H1 (cell line): ENCODE results near the gene EPB41L2. TPM values are rescaled to one million over a fixed set of nuclear protein-coding genes. Genes with fewer than 3 reads are reported as not detected.

ENCODE experiments used
- CTCF ChIA-PET: fragments of 300-600 bp; sonication (Branson Sonifier 250); formaldehyde crosslinking; loops from one replicate; lab custom pipeline; 2021; ENCODE audit not compliant: partially characterized antibody; lab: Charles Lee
- POLR2A ChIA-PET: fragments of 300-600 bp; sonication (Branson Sonifier 250); formaldehyde crosslinking; loops from one replicate; lab custom pipeline; 2021; ENCODE audit warnings: inconsistent platforms; ENCODE audit not compliant: partially characterized antibody; lab: Charles Lee
- DNase-seq, 2 experiments: peaks; one replicate each; pipeline versions ENCODE4 v3.0.0 to v3.0.0-alpha.2; 2010 to 2022; ENCODE audit warnings: low spot score in 2 of 2, low read depth in 1 of 2, mixed read lengths in 1 of 2
- FAIRE-seq: peaks from 2 replicates; lab custom pipeline; 2011; peaks lifted over from hg19 to GRCh38; lab: Jason Lieb, UNC
- H2AFZ ChIP-seq: 2 replicates; pipeline ENCODE4 v1.8.1; 2012; ENCODE audit warnings: low read length, inconsistent platforms
- H2AK5ac ChIP-seq: 2 replicates; pipeline ENCODE4 v1.6.1; 2013; ENCODE audit warnings: low read depth, low read length
- H2BK120ac ChIP-seq: replicated peaks from 2 replicates; pipeline ENCODE3; 2013; ENCODE audit warnings: low read depth, low read length, inconsistent platforms
- H2BK12ac ChIP-seq: 2 replicates; pipeline ENCODE4 v1.6.1; 2013; ENCODE audit warnings: low read depth, low read length
- H2BK15ac ChIP-seq: 2 replicates; pipeline ENCODE4 v1.6.1; 2013; ENCODE audit warnings: low read length
- H2BK20ac ChIP-seq: 2 replicates; pipeline ENCODE4 v1.6.1; 2013; ENCODE audit warnings: low read length
- H2BK5ac ChIP-seq: 2 replicates; pipeline ENCODE4 v1.6.1; 2013; ENCODE audit warnings: low read depth, low read length
- H3K14ac ChIP-seq: 2 replicates; pipeline ENCODE4 v1.6.1; 2013; ENCODE audit warnings: inconsistent platforms; ENCODE audit not compliant: insufficient read length
- H3K18ac ChIP-seq: 2 replicates; pipeline ENCODE4 v1.6.1; 2013; ENCODE audit warnings: low read length; ENCODE audit errors: extremely low read depth
- H3K23ac ChIP-seq: 2 replicates; pipeline ENCODE4 v1.6.1; 2013; ENCODE audit warnings: inconsistent platforms; ENCODE audit not compliant: insufficient read length
- H3K23me2 ChIP-seq: 2 replicates; pipeline ENCODE4 v1.6.1; 2013; ENCODE audit warnings: low read depth, low read length
- H3K27ac ChIP-seq: 2 replicates; pipeline ENCODE4 v1.6.1; 2011; ENCODE audit warnings: low read depth, low read length, inconsistent platforms
- H3K27me3 ChIP-seq, 4 experiments: replicated peaks in 1 of 4; 1 replicate in 1 of 4; 2 replicates in 3 of 4; pipeline versions ENCODE4 v1.6.1 to v1.8.1; 2011 to 2013; ENCODE audit warnings: low read length in 3 of 4, mild to moderate bottlenecking in 3 of 4, inconsistent platforms in 2 of 4, mixed read lengths in 2 of 4, moderate library complexity in 1 of 4; ENCODE audit not compliant: control insufficient read depth in 3 of 4, insufficient read depth in 3 of 4; ENCODE audit errors: extremely low read depth in 1 of 4
- H3K36me3 ChIP-seq, 4 experiments: 2 replicates each; pipeline versions ENCODE4 v1.6.1 to v1.8.1; 2011 to 2013; ENCODE audit warnings: mild to moderate bottlenecking in 4 of 4, low read length in 3 of 4, moderate library complexity in 2 of 4, control low read depth in 1 of 4, inconsistent platforms in 1 of 4; ENCODE audit not compliant: insufficient read depth in 4 of 4, control insufficient read depth in 2 of 4
- H3K4ac ChIP-seq: replicated peaks from 2 replicates; pipeline ENCODE3; 2013; ENCODE audit warnings: low read length, low read depth, mixed read lengths, inconsistent platforms; ENCODE audit not compliant: insufficient read length
- H3K4me1 ChIP-seq, 4 experiments: replicated peaks in 1 of 4; 1 replicate in 1 of 4; 2 replicates in 3 of 4; pipeline versions ENCODE4 v1.6.1 to v1.8.1; 2011 to 2013; ENCODE audit warnings: low read length in 3 of 4, inconsistent platforms in 2 of 4, mixed read lengths in 1 of 4; ENCODE audit not compliant: insufficient read depth in 4 of 4, control insufficient read depth in 3 of 4
- H3K4me2 ChIP-seq, 2 experiments: 2 replicates each; pipeline versions ENCODE4 v1.6.1 to v1.8.1; 2011 to 2013; ENCODE audit warnings: low read depth in 2 of 2, low read length in 2 of 2, control low read depth in 1 of 2, inconsistent platforms in 1 of 2, mild to moderate bottlenecking in 1 of 2; ENCODE audit not compliant: insufficient read depth in 1 of 2
- H3K4me3 ChIP-seq, 4 experiments: fragments of 200-600, 300-600 bp in 1 of 4; sonication (generic), shearing (Covaris generic), sonication (Bioruptor Twin) in 1 of 4; 2 replicates each; pipeline versions ENCODE4 v1.5.1 to v1.8.1; 2011 to 2016; ENCODE audit warnings: low read length in 4 of 4, low read depth in 3 of 4, control low read depth in 2 of 4, inconsistent platforms in 2 of 4, mild to moderate bottlenecking in 2 of 4, mixed read lengths in 1 of 4, moderate library complexity in 1 of 4; ENCODE audit not compliant: insufficient read depth in 2 of 4; ENCODE audit errors: extremely low read depth in 1 of 4
- H3K56ac ChIP-seq: replicated peaks from 2 replicates; pipeline ENCODE3; 2013; ENCODE audit warnings: low read depth, mild to moderate bottlenecking, mixed read lengths, low read length, inconsistent platforms; ENCODE audit not compliant: insufficient read length
- H3K79me1 ChIP-seq: 2 replicates; pipeline ENCODE4 v1.6.1; 2013; ENCODE audit warnings: low read depth, low read length, control low read depth
- H3K79me2 ChIP-seq, 2 experiments: 2 replicates each; pipeline versions ENCODE4 v1.6.1 to v1.8.1; 2012 to 2013; ENCODE audit warnings: low read length in 2 of 2, mild to moderate bottlenecking in 2 of 2, inconsistent platforms in 1 of 2; ENCODE audit not compliant: insufficient read depth in 2 of 2, control insufficient read depth in 1 of 2
- H3K9ac ChIP-seq, 4 experiments: replicated peaks in 1 of 4; 1 replicate in 1 of 4; 2 replicates in 3 of 4; pipeline versions ENCODE4 v1.6.1 to v1.8.1; 2011 to 2013; ENCODE audit warnings: low read depth in 3 of 4, low read length in 3 of 4, control low read depth in 2 of 4, mild to moderate bottlenecking in 2 of 4, moderate library complexity in 2 of 4, inconsistent platforms in 1 of 4; ENCODE audit errors: extremely low read depth in 1 of 4
- H3K9me3 ChIP-seq, 2 experiments: 2 replicates each; pipeline versions ENCODE4 v1.6.1 to v1.8.1; 2012 to 2013; ENCODE audit warnings: mild to moderate bottlenecking in 2 of 2, moderate library complexity in 2 of 2, control low read depth in 1 of 2, inconsistent platforms in 1 of 2, low read depth in 1 of 2, low read length in 1 of 2, mixed read lengths in 1 of 2; ENCODE audit not compliant: insufficient read depth in 2 of 2
- H4K20me1 ChIP-seq, 2 experiments: replicated peaks in 1 of 2; 2 replicates each; pipeline versions ENCODE3 to v1.8.1; 2011 to 2013; ENCODE audit warnings: inconsistent platforms in 2 of 2, low read length in 2 of 2, mild to moderate bottlenecking in 1 of 2; ENCODE audit not compliant: insufficient read depth in 2 of 2, control insufficient read depth in 1 of 2
- H4K5ac ChIP-seq: 2 replicates; pipeline ENCODE4 v1.6.1; 2013; ENCODE audit warnings: low read length, low read depth, mixed read lengths, inconsistent platforms; ENCODE audit not compliant: insufficient read length
- H4K8ac ChIP-seq: 2 replicates; pipeline ENCODE4 v1.8.0; 2013; ENCODE audit warnings: mild to moderate bottlenecking, moderate library complexity, low read length, inconsistent platforms; ENCODE audit not compliant: insufficient read depth; ENCODE audit errors: extremely low read depth
- H4K91ac ChIP-seq: replicated peaks from 2 replicates; pipeline ENCODE3; 2013; ENCODE audit warnings: low read length, mixed read lengths, inconsistent platforms; ENCODE audit not compliant: insufficient read length
- ASH2L ChIP-seq: fragments of 200-600, 300-600 bp; sonication (generic); IDR thresholded peaks from one replicate; pipeline ENCODE4 v1.7.1; 2017; ENCODE audit warnings: low read length
- BACH1 ChIP-seq: IDR thresholded peaks from 2 replicates; pipeline ENCODE4 v1.6.1; 2012; ENCODE audit warnings: low read length, improper control_type of control experiment
- CTBP2 ChIP-seq: IDR thresholded peaks from 2 replicates; pipeline ENCODE4 v1.7.0; 2011; ENCODE audit warnings: borderline replicate concordance, mild to moderate bottlenecking, moderate library complexity, mixed read lengths, low read length; ENCODE audit not compliant: insufficient read depth, insufficient read length
- EGR1 ChIP-seq: IDR thresholded peaks from 2 replicates; pipeline ENCODE4 v1.6.1; 2011; ENCODE audit warnings: low read depth, low read length, borderline replicate concordance
- GABPA ChIP-seq: IDR thresholded peaks from 2 replicates; pipeline ENCODE4 v1.6.1; 2011; ENCODE audit warnings: mild to moderate bottlenecking, low read length, moderate library complexity, borderline replicate concordance; ENCODE audit not compliant: insufficient read depth
- SRF ChIP-seq: IDR thresholded peaks from 2 replicates; pipeline ENCODE4 v1.6.1; 2011; ENCODE audit warnings: mild to moderate bottlenecking, low read depth, low read length, moderate library complexity
- TCF12 ChIP-seq: IDR thresholded peaks from 2 replicates; pipeline ENCODE4 v1.6.1; 2011; ENCODE audit warnings: low read depth, mild to moderate bottlenecking, low read length
- TEAD4 ChIP-seq: IDR thresholded peaks from 2 replicates; pipeline ENCODE4 v1.6.1; 2012; ENCODE audit warnings: low read depth, low read length, inconsistent platforms, mixed read lengths
- USF2 ChIP-seq: IDR thresholded peaks from 2 replicates; pipeline ENCODE4 v1.6.1; 2011; ENCODE audit warnings: low read length, improper control_type of control experiment
- ZNF274 ChIP-seq: IDR thresholded peaks from 2 replicates; pipeline ENCODE4 v1.7.0; 2012; ENCODE audit warnings: low read length, borderline replicate concordance; ENCODE audit errors: extremely low read depth
- WGBS, 2 experiments: shearing (Covaris generic) in 1 of 2; methylation state at CpG; one replicate each; pipeline versions ENCODE4 v1.1.6 to v1.1.7; 2013 to 2015; ENCODE audit warnings: low lambda C conversion rate in 2 of 2, mixed read lengths in 2 of 2, inconsistent platforms in 1 of 2, low coverage in 1 of 2, missing lambda C conversion rate in 1 of 2; ENCODE audit not compliant: insufficient replicate concordance in 2 of 2, insufficient coverage in 1 of 2, insufficient read length in 1 of 2; ENCODE audit errors: extremely low coverage in 1 of 2, missing lambda C conversion rate in 1 of 2; 5-methylcytosine and 5-hydroxymethylcytosine counted together
- polyA plus RNA-seq, 7 experiments: library from polyadenylated mRNA; depleted of rRNA in 3 of 7; stranded (reverse) in 5 of 7; unstranded in 2 of 7; fragments of >200 nt in 5 of 7; fragments of 200-250 nt in 2 of 7; gene quantifications; 1 replicate in 5 of 7; 2 replicates in 1 of 7; 4 replicates in 1 of 7; pipeline versions ENCODE4 v1.2.1 to v1.2.3, GENCODE V29; 2011 to 2013; ENCODE audit warnings: missing spikeins in 2 of 7, mixed read lengths in 2 of 7
- total RNA-seq: library from RNA; stranded (reverse); fragmentation: NEBNext Ultra II Directional; extraction: Animal tissue kit (Norgen Biotek cat#: 25700); gene quantifications from 2 replicates; pipeline ENCODE4 v1.2.1, GENCODE V29; 2021

Gene EPB41L2
- total and polyA plus RNA-seq, 2 of the 8 experiments (the other 6 are each of a cell fraction or from before 2014, with no cell fraction given) = 22.5 to 123 TPM

GRCh38 chr6:130882370-130882769 lies 180.7 kb downstream of the EPB41L2 start:
- no peaks in the 10 kb centered on the region for H3K79me1 ChIP-seq
- FAIRE-seq = no peak
- WGBS, 2 experiments = 91% methylated on average over 4 of the region's 4 CpGs; no CpG with 5 or more reads in 1 of the 2 experiments

More at GRCh38 chr6:130882370-130882769, 180.7 kb downstream of the EPB41L2 start:
- no peaks in the 10 kb centered on the region for H4K20me1 ChIP-seq
- TF ChIP-seq GABPA = no peak
- no peak for TF ChIP-seq ZNF274
- TF ChIP-seq TEAD4 = no peak
- TF ChIP-seq BACH1 = no peak
- no peak for TF ChIP-seq SRF
- no peak for TF ChIP-seq EGR1
- no peak for TF ChIP-seq ASH2L
- TF ChIP-seq CTBP2 = no peak
- no peak for TF ChIP-seq TCF12
- TF ChIP-seq USF2 = no peak
- TF ChIP-seq, all 59 proteins: peak for 0
- no peak overlapping the region for H2AK5ac ChIP-seq
- H3K4ac ChIP-seq = no peak overlapping the region
- ChIA-PET POLR2A (no interaction called here), CTCF (interaction anchor here (0.6 to 4.3 kb wide), 4 partner anchors 10 to 714 kb away, joined by 3 to 56 read pairs (median 3); no protein-coding TSS in a partner anchor)
- no peaks in the 10 kb centered on the region for H3K23me2 ChIP-seq
- no peak overlapping the region for H3K27ac ChIP-seq
- H2AFZ ChIP-seq = no peak overlapping the region
- H3K9ac ChIP-seq = no peak overlapping the region
- no peaks in the 10 kb centered on the region for H3K27me3 ChIP-seq
- no peak overlapping the region for H2BK120ac ChIP-seq
- H2BK20ac ChIP-seq = no peak overlapping the region
- H3K79me2 ChIP-seq = no peaks in the 10 kb centered on the region
- H4K91ac ChIP-seq = no peak overlapping the region
- no peak overlapping the region for H4K5ac ChIP-seq
- no peak overlapping the region for H3K14ac ChIP-seq
- H3K9me3 ChIP-seq = no peaks in the 10 kb centered on the region
- no peak overlapping the region for H3K23ac ChIP-seq
- H2BK15ac ChIP-seq = no peak overlapping the region
- no peak overlapping the region for H3K56ac ChIP-seq
- H3K18ac ChIP-seq = no peak overlapping the region
- no peaks in the 10 kb centered on the region for H3K4me1 ChIP-seq
- H3K4me2 ChIP-seq = no peak overlapping the region
- H2BK5ac ChIP-seq = no peak overlapping the region
- no peak overlapping the region for H4K8ac ChIP-seq
- H3K36me3 ChIP-seq = no peaks in the 10 kb centered on the region; a peak in 1 of 8 replicates
- no peak overlapping the region for H2BK12ac ChIP-seq
- no peak overlapping the region for H3K4me3 ChIP-seq
- DNase-seq = no peak
